SKM-1 (cell line): ENCODE data around the gene FBXO11.

Experiments used
- DNase-seq: peaks from one replicate; lab custom pipeline; 2025; ENCODE audit not compliant: unreplicated experiment; lab: John Stamatoyannopoulos, UW

Gene FBXO11

DNA sequence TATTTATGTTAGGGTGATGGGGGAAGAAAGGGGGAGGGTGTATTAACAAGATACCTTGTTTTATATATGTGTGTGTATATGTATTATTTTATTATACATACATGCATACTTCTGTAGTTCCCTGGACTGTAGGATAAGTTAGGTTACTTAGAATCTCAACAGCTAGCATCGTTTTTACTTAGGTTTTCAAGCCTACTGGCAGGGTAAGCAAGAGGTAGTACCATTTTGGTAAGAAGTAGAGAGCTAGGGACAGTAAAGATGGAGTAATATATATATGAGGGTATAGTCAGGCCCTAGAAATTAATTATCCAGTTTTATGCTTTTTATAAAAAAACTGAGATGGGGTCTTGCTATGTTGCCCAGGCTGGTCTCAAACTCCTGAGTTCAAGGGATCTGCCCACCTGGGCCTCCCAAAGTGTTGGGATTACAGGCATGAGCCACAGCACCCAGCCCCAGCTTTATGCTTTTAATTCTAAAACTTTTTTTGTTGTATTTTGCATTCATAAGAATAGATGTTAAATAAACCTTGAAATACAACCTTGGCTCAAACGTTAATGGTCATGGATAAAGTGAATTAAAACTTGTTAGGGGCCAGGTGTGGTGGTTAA is 110.1 kb downstream of the FBXO11 start:
- DNase-seq, result no peak

DNA sequence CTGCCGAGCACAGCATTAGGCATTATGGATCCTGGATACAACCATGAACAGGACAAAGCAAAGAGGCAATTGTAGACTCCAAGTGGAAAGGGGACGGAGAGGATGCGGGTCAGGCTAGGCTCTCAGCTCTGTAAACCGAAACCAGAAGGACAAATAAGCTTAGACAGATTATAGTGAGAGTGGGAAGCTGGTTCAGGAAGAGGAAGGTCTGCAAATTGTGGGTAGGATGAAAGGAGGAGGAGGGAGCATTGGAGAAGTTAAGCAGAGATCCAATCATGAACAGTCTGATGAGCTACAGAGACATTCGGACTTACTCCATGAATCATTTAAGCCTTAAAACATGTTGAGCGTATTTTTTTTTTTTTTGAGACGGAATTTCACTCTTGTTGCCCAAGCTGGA is 120.3 kb downstream of the FBXO11 start:
- peak; percentile 27 for DNase-seq

DNA sequence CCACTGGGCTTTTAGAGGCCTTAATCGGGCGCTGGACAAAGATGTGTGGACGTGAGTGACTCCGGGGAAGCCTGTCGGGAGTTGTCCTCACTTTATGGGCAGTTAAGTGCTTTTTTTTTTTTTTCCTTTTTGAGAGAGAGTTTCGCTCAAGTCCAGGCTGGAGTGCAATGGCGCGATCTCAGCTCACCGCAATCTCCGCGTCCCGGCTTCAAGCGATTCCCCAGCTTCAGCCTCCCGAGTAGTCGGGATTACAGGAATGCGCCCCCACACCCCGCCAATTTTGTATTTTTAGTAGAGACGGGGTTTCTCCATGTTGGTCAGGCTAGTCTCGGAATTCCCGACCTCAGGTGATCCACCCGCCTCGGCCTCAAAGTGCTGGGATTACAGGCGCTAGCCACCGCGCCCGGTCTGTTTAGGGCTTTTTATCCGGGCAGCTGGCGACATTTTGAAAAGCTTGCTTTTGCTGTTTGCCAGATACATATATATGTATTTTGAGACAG is 121.9 kb downstream of the FBXO11 start:
- DNase-seq, result no peak

DNA sequence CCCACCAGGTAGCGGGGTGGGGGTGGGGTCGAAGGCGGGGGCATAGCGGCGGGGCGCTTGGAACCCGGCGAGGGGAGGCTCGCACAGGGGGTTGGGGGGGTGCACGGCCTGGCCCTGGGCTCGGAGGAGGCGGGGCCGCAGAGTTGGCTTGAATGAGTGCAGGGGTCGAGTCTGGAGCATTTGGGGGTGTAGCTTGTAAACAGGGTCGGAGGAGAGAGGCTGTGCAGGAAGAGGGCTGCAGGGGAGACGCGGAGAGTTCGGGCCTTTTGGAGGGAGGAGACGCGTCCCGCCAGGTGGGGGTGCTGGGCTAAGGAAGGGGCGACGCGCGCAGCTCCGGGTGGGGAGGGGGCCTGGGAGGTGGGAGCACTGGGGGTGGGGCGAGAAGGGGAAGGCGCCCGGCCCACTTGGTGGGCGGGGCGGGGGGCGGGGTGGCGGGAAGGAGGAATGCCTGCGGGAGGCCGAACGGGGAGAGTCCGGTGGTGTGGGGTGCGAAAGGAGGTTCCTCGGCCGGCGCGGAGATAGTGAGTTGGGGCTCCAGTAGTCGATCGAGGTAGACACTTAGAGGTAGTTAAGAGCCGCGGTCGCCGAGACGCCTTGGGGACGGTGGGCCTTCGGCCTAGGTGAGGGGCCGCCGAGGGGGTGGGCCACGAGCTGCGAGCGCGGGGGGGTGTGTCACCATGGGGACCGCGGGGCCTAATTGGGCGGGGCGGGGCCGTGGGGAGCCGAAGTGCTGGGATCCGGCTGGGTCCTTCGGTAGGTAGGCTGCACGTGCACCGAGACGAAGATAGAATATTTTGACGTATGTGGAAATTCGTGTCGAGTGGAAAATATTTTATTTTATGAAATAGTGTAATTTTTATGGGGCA is 122.6 kb downstream of the FBXO11 start:
- peak; percentile 50 for DNase-seq

DNA sequence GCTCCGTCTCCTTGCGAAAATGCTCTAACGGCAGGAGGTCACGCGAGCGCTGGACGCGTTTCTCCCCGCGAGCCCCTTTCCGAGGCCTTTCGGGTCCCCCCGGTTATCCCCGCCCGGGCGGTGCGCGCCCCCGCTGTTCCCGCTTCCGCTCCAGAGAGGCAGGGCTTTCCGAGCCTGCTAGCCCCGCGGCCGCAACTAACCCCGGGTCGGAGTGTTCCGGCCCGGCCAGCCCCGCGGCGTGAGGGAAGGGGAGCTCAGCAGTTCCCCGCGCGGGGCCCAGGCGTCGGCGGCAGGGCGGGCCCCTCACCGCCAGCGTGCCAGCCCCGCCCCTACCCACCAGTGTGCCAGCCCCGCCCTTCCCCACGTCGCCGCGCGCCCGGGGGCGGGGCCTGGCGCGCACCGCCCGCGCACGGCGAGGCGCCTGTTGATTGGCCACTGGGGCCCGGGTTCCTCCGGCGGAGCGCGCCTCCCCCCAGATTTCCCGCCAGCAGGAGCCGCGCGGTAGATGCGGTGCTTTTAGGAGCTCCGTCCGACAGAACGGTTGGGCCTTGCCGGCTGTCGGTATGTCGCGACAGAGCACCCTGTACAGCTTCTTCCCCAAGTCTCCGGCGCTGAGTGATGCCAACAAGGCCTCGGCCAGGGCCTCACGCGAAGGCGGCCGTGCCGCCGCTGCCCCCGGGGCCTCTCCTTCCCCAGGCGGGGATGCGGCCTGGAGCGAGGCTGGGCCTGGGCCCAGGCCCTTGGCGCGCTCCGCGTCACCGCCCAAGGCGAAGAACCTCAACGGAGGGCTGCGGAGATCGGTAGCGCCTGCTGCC is 123.4 kb downstream of the FBXO11 start, which contains the start of gene MSH6:
MSH6 (plus strand) TSS at position 475 of the 815 bp plus-strand sequence; CDS start at position 564, 89 bp downstream.
- DNase-seq, result peak; percentile 72

DNA sequence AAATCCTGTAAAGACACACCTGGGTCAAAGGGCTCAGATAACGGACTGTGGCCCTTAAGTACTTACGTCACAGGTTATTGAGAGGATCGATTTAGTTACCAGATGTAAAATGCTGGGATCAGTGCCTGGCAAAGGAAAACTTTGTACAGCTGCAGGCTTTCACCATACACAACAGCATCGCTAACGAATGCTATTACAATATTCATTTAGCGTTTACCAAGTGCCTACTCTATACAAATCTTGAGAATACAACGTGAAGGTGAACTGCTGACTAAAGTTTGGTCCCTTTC is 124.0 kb downstream of the FBXO11 start:
- DNase-seq, result no peak

DNA sequence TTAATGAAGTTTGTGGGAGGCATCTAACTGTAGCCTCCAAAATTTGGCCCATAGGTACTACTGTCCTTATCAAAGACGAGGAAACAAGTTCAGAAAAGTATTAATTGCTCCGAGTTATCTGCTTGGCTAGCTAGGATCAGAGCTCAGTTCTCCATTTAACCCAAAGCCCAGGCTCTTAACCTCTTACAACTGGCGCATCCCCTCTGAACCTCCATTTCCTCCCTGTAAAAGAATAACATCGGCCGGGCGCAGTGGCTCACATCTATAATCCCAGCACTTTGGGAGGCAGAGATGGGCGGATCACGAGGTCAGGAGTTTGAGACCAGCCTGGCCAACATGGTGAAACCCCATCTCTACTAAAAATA is 126.9 kb downstream of the FBXO11 start:
- DNase-seq, result no peak

DNA sequence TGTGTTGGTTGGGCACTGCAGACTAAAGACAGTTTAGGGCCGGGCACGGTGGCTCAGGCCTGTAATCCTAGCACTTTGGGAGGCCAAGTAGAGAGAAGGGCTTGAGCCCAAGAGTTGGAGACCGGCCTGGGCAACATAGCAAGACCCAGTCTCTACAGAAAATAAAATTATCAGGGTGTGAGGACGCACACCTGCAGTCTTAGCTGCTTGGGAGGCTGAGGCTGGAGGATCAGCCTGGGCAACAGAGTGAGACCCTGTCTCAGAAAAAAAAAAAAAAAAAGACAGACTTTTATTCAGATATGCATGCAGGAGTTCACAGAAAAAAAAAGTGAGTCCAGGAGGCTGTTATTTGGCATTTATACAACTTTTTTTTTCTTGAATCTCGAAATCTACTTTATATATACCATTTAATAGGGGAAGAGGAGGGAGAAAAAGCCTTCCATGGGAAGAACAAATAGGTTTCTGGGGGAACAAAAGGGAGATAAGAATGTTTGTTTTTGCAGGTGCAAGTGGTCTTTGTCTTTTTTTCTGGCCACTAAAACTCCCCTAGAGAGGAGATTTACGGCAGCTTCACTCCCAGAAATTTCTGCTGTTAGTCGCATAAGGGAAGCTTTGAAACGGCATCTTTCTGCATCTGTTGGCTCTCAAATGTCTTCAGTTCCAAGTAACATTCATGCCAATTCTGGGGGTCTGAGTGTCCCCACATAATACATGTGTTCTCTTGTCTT is 127.4 kb downstream of the FBXO11 start:
- DNase-seq, result no peak

DNA sequence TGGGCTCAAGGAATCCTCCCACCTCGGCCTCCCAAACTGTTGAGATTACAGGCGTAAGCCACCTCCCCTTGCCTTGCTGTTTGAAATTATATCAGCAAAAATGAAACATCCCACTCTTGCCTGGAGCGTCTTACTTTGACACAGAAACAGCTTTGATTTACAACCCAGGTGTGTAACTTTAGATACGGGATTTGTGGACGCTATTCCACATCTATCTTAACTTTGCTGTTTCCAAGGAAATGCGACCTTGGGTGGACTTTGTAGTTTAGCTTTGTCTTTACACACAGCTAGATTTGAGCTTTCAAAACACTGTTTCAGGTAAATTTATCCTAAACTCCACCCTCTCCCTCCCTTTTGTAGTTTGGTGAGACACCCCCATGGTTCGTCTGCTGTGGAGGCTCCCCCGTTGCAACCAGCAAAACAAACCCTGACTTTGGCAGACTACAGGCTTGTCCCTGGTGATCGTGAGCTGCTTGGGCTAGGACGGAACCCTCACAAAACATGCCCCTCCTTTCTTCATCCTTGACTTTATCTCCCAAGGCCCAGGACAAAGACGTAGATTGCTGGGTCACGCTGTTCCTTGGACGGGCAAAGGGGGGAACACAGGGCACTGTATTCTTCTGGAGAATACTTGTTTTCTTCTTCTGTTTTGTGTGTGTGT is 128.9 kb downstream of the FBXO11 start:
- no peak for DNase-seq

DNA sequence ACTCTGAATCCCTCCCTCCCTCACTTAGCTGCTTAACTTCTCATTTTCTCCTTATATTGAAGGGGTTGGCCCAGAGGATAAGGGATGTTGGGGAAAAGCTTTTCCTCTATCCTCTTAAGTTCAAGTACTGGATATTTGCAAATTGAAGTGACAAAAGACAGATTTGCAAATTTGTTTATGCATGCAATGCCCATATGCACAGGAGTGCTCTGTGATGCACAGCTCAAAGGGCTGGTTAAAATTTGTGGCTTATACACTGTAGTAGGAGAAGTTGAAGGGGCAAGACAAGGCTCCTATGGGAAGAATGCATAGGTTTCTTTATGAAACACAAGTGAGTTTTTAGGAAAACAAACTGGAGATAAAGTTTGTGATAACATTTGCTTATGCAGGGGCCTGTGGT is 131.7 kb downstream of the FBXO11 start:
- DNase-seq, result no peak

DNA sequence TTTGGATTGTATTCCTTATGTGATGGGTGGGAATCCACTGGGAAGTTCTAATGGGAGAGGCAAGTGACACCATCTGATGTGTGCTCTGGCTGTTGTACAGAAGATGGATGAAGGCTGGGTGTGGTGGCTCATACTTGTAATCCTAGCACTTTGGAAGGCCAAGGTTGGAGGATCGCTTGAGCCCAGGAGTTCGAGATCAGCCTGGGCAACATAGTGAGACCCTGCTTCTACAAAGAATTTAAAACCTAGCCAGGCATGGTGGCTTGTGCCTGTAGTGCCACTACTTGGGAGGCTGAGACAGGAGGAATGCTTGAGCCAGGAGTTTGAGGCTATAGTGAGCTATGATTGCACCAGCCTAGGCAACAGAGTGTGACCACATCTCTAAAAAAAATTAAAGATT is 134.0 kb downstream of the FBXO11 start:
- no peak for DNase-seq

DNA sequence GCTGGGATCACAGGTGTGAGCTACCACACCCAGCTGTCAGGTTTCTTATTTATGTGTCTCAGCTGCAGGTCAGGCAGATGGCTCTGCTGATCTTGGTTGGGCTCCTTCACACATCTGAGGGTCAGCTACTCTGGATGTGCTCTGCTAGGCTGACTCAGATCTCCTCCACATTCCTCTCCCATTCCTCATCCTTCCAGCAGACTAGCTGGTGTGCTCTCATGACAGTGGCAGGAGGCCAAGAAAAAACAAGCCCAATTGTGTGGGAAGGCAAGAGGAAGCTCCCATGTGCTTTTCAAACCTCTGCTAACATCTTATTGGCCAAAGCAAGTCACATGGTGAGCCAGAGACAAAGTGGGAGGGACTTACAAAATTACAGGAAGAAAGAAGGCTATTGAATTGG is 135.1 kb downstream of the FBXO11 start:
- DNase-seq, result no peak

DNA sequence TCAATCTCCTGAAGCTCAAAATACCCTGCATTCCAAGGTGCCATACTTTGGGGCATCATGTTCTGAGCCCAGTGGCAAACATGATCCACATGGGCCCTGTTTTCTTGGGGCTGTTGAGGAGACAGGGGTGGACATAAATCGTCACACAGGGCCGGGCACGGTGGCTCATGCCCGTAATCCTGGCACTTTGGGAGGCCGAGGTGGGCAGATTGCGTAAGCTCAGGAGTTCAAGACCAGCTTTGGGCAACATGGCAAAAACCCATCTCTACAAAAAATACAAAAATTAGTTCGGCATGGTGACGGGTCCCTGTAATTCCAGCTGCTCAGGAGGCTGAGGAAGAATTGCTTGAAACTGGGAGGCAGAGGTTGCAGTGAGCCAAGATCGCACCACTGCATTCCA is 137.0 kb downstream of the FBXO11 start:
- no peak for DNase-seq

DNA sequence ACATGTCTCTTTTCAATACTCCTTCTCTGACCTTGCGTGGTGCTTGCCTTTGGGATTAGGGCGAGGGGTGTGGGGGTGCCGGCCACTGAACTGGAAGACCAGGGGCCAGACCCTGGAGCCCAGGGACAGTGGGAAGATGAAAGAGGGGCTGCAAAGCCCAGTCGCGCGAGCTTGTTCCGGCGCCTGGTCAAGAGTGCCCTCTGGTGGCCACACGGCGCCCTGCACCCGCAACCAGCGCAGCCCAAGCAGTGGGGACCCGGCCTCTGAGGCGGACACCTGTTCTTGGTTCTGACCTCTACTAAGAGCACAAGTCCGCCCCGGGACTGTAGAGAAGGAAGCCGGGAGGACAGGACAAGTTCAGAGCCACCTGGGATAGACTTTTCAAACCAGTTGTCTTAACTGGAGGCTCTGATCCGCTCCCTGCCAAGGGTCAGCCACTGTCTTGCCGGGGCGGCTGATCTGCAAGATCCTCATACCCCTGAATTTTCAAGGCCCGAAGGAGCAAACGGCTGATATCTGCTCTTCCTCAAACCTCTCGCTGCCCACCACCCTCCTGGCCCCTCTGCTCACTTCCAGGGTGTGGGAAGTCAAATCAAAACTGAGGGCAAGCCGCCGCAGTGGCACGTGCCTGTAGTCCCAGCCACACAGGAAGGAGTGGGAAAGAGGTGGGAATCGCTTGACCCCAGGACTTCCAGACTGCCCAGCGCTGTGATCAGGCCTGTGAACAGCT is 138.3 kb downstream of the FBXO11 start:
- no peak for DNase-seq

DNA sequence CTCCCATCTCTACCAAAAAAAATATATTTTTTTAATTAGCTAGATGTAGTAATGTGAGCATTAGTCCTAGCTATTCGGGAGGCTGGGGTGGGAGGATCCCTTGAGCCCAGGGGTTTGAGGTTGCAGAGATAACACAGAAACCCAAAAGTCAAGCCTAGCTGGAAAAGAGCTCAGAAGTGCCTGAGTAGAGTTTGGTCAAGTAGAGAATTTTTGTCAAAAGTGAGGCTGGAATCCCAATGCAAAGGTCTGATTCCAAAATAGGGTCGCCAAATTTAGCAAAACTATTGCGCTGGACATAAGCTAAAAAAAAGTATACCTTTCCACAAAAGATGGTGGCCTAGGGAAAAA is 138.8 kb downstream of the FBXO11 start:
- no peak for DNase-seq

DNA sequence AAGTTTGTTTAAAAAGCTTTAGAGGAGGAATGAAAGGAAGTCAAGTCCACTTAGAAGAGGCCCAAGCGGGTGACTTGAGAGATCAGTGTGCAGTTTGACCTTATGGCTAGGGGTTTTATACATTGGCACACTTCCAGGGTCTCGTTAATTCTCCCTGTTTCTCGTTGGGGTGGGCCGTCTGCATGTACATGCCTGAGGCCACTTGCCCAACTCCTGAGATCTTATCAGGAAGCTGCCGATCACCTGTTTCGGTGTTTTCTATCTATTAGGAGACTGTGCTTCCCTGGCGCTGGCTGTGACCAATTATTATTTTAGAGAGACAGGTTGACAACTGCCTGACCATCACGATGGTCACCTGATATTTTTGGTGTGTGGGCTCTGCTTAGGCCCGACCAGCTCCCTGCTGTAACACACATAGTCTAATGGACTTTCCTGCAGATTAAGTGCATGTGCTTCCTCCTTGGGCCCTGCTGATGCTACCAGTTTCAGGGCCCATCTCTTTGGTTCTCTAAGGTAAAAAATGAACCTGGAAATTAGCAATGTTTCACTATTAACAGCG is 154.4 kb downstream of the FBXO11 start:
- no peak for DNase-seq

DNA sequence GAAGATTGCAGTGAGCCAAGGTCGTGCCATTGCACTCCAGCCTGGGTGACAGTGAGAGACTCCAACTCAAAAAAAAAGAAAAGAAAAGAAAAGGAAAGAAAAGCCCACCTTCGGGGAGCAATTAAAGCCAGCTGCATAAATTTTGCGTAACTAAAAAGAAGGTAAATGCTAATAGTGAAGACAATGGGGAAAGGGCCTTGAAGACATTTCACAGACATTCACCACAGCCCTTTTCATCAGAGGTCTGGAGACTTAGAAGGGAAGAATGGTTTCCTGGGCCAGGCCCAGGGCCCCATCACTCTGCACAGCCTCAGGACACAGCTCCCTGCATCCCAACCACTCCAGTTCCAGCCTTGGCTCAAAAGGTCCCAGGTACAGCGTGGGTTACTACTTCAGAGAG is 158.4 kb downstream of the FBXO11 start:
- DNase-seq, result no peak

DNA sequence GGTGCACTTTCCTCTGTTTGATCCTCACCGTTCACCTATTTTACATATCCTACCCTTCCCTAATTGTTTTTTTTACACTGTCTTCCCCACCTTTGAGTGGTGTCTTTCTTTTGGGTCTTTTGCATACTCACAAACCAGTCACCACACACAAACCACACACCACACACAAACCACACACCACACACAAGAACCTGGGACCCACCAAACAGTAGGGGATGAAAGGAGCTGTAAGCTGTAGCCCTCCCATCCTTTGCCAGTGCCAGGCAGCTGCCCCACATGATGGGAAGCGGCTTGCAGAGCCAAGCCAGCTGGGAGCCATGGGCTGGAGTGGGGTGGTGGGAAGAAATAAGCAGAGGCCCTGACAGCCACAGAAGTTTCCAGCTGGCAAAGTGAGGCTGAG is 162.2 kb downstream of the FBXO11 start:
- no peak for DNase-seq

DNA sequence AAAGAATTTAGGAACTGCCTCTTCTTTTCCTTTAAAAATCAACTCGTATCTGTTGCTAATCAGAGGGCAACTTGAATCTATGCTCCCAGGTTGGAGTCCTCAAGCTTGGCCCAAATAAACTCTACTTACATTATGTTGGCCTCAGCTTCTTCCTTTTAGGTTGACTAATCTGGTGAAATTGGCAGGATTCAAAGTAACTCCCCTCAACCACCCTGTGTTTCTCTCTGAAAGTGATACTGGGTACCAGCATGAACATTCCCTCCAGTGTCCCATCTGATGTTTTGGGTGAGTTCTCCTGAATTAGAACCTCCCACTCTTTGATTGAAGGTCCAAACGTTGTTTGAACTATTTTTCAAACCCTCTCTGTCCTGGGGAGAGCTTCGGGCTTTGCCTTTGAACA is 164.7 kb downstream of the FBXO11 start:
- no peak for DNase-seq

DNA sequence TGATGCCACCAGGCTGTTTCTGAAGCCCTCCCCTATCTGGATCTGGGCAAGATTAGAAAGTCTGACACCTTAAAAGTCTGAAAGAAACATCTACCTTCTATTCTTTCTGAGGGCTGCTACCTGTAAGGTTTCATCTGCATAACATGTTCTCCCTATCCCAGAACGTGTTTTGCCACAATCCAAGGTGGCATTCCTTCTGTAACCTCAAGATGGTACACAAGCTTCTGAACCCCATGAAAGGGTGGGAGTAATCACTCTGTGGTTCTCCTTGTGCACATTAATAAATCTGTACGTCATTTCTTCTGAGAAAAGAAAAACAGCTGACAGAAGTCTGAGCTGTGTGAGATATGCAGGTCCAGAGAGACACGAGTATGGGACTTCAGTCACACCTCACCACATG is 165.2 kb downstream of the FBXO11 start:
- no peak for DNase-seq
